HG02840 (cell line): Measurements from ENCODE around the gene FBN2.
"Not testable (repeated sequence)": the region's sequence is repeated elsewhere in the genome, so short reads cannot be mapped to it uniquely, and the experiment has no call there.

Experiments used
- ATAC-seq: cut with Tn5 transposase; IDR thresholded peaks from one replicate; pipeline ENCODE4 v1.9.1; 2021; ENCODE audit warnings: mild to moderate bottlenecking, moderate library complexity, moderate number of reproducible peaks; ENCODE audit not compliant: unreplicated experiment, low FRiP score

FBN2 gene

DNA sequence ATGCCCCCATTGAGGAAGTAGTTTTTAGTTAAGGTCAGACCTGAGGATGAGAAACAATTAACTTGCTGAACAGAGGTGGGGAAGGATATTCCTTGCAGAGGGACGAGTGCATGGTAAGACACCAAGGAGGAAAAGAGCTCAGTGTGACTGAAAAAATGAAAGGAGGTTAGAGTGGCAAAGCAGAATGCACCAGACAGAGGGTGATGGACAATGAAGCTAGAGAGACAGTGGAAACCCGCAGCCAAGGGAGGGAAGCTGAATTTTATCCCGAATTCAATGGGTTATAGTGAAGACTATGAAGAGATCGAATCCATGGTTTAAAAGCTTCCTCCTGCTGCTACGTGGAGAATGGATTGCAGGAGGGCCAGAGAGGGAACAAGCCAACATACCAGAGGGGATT is 206.8 kb downstream of the FBN2 start:
- ATAC-seq: no peak

DNA sequence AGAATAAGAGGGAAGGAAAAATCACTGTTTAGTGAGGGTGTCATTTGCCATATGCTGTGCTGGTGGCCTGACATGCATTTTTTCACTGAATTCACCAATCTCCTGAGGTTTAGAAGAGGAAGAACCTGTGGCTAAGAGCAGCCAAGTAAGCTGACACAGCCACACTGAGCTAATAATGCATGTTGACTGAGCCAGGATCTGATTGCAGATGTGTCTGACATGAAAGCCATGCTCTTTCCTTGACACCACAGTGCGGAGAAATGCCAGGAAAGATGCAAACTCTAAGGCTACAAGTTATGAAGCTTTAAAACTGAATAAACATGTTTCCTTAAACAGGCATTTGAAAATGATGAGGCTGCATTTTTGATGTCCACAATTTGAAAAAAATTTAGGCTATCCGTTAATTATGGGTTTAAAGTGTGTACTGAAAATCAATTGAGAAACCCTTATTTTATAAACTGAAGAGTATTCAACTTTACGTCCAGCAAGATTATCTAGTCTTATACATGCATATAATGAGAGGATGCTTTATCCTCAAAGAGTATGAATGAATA is 208.6 kb downstream of the FBN2 start:
- no peak for ATAC-seq

DNA sequence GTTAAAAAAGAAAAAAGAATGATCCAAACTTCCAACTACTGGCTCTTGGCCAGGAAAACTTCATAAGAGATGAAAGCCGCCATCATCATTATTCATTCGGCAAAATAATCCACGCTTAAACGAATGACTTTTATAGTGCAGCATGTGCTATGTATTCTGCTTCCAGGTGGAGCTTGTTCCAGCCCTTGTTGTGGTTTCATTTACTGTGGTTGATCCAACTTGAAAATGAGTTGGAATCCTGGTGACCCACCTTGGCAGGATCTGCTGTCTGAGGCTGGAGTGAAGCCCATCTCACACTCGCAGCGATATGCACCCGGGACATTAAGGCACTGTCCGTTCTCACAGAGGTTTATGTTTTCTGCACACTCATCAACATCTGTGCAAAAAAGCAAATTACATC is 209.6 kb downstream of the FBN2 start:
- no peak for ATAC-seq

DNA sequence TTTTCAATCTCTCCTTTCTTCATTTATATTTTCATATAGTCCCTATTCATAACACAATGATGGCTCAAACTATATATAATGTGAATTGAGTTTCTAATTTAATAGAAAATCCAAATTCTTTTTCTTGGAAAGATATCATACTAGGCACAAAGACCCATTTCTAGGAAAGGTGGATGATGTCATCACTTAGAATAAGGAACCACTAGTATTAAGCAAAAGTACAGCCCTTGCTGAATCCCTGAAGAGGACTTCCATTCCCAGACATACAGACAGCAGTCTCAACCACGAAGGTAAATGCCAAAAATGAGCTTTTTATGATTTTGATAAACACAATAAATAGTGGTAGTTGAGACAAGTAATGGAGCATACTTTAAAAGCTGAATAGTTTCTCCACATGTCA is 210.0 kb downstream of the FBN2 start:
- ATAC-seq: no peak

DNA sequence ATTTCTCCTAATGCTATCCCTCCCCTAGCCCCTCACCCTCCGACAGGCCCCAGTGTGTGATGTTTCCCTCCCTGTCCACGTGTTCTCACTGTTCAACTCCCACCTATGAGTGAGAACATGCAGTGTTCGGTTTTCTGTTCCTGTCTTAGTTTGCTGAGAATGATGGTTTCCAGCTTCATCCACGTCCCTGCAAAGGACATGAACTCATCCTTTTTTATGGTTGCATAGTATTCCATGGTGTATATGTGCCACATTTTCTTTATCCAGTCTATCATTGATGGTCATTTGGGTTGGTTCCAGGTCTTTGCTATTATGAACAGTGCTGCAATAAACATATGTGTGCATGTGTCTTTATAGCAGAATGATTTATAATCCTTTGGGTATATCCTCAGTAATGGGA is 216.6 kb downstream of the FBN2 start:
- ATAC-seq: not testable (repeated sequence)

DNA sequence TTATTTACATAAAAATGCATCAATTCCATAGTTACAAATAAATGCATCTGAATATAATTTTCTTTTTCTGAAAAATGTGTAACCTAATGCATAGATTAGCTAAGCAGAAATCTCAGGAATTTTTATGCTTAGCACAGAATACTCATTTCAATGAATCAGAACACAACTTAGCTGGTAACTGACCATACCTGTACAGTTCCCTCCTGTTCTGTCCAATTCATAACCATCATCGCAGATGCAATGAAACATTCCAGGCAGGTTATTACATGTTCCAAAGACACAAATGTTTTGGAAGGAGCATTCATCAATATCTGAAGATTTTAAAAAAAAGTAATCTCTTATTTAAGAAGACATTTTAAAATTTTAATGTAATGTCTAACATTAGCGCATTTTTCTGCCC is 219.4 kb downstream of the FBN2 start:
- ATAC-seq: no peak

DNA sequence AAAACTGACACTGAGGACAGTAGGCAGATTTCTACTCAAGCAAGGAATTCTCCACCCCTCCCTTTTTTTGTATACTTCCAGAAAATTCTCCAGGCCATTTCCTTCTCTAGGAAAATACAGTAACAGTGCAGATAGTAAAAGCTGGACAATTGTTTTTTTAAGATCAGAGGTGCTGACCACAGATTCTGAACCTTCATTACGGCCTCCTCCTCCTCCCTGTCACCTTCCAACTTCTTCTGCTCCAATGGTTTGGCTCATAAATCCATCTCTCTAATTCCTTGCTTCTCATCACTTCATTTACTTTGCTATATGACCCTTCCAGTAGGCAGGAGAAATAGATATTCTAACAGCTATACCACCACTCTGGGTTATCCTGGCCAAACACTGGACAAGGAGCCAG is 220.6 kb downstream of the FBN2 start:
- no peak for ATAC-seq

DNA sequence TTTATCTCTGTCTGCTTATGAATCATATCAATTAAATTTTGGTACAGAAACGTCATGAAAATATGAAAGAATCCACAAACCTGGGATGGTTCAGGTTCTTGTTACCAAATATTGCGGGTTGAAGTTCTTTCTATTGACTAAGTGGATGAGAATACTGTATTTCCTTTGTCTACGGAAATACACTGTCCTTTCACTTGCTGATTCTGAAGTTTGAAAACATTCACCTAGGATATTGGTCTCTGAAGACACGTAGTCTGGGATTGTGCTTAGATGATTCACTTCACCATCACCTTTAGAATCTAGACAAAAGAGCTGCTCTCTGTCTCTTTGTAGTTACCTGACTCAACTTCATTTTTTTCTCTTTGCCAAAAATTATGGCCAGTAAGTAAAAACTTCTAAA is 222.4 kb downstream of the FBN2 start:
- no peak for ATAC-seq

DNA sequence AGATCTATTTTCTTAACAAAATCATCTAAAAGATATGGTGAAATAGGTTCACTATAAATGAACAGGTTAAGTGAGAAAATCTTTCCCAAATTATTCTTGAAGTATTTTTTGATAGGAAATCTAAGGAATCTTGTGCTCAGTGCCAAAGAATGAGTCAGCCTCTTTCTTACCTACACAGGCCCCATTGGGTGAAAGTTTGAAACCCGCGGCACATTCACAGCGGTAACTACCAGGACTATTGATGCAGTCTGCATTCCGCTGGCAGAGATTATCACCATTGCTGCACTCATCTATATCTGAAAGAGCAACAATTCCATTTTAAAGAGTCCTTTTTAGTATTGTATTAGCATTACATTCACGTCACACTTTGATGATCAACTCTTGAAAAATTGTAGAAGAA is 232.7 kb downstream of the FBN2 start:
- no peak for ATAC-seq

DNA sequence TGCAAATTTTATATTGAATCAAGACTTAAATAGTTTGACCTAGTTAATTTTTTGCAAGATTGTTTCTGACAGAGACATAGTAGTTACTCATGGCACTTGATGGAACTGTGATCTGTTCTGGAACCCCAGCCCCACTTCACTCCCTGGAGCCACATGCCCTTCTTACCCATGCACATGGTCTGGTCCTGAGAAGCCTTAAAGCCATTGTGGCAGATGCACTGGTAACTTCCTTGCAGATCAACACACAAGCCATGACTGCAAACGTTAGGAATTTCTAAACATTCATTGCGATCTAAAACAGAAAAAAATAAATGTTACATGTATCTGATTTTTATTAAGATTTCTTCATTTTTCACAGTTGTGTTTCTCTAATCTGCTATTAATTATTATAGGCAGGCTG is 233.3 kb downstream of the FBN2 start:
- ATAC-seq: no peak

DNA sequence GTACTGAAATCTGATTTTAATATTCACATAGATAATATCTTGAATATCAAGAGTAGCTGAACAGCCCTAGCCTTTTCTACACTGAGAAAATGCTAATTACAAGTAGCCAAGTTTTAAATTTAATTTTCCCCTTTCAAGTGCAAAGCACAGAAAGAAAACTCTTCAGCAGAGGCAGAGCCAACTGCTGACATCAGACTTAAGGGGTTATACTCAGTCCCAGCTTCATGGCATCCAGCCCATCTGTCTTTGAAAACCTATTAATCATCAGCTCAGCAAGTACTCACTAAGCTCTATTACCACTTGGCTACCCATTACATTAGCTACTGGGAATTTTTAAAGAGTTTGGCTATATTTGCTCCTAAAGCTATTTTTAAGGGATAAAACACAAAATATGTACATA is 234.0 kb downstream of the FBN2 start:
- no peak for ATAC-seq

DNA sequence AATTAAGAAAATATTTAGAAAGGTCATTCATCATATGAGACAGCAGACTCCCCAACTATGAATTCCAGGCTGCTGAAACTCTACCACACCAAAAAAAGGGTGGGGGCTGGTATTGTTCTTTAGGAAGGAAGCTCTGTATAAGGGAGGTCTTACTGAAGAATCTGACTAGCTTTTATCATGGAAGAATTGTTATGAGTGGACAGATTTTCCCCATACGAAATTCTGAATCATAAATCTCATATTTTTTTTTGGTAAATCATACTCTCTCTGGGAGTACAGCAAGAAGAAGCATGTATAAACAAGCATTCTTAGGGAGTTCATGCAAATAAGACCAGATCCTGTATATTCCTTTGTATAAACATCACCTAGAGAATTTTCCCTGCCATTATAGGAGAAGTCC is 234.5 kb downstream of the FBN2 start:
- no peak for ATAC-seq

DNA sequence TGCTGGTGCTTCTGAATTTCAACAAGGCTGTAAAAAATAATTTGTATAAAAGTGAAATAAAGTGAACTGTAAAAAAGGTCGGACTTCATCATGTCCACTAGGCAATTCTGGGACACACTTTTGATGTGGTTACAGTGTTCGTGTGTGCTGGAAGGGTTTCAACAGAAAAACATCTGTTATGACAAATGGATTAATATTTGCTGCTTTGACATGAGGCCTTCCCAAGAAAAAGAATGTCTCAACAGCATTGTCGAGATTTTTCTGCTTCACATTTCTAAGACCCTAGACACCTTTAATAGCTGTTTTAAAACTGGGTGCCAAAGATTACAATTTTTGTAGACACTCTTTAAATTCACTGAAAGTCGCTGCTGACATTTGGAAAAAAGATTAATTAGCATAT is 237.9 kb downstream of the FBN2 start:
- no peak for ATAC-seq

DNA sequence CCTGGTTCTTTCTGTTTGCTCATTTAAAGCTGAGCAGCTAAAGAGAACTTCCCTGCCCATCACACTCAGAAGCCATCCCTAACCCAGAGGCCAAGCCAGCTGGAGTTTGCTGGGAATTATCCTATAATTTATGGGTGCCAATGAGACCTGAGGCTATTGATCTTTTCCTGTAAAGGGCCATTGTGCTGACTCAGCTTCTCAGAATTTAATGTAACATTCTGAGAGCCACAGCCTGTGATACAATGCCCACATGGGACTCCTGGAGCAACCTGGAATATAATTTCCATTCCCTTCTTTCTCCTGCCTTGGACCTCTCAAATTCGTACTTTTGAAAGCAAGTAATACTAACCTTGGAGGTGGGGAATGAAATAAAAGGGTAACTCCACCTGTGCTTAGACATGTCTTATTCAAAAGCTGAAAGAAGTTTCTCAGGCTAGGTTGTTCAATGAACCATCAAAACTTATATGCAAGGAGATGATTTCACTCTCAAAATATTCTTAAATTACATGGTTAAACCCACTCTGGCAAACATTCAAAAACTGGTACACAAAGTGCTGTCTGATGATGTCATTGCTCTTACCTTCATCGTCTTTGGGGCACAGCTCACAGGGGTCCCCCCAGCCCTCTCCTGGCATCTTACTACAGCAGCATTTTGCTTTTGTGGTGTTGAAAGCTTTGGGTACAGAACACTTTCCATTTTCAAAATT is 247.7 kb downstream of the FBN2 start:
- ATAC-seq: no peak

DNA sequence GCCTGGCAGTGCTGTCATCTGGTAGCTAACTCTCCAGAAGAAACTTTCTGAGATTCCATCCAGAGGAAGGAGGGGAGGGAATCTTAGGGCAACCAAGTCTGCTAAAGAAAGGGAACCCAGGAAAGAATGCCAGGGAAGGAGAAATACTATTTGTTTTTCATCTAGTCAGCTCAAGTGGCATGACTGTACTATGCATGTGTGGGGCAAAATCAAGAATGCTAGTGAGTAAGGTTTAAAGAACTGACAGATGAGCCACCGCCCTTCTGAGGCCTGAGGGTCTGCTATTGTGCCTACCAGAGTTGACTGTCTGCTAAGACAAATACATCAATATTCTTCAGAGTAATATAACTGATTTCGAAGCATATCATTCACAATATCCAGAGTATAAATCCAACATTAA is 250.3 kb downstream of the FBN2 start:
- no peak for ATAC-seq

DNA sequence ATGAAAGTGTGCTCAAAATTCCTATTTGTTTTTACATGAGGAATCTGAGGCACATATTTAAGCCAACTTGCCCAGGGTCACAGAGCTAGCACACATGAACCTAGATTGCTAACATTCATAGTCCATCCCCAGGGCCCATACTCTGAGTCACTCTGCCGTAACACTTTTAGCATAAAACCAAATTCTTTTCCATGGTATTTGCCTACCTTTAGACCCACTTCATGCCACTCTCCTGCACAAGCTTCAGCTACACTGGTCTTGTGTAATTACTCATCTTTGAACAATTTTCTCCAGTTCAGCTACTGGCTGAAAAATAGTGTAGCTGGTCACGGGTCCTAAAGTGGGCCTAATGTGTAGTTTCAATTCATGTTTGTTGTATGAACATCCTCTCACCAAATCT is 253.8 kb downstream of the FBN2 start:
- no peak for ATAC-seq

DNA sequence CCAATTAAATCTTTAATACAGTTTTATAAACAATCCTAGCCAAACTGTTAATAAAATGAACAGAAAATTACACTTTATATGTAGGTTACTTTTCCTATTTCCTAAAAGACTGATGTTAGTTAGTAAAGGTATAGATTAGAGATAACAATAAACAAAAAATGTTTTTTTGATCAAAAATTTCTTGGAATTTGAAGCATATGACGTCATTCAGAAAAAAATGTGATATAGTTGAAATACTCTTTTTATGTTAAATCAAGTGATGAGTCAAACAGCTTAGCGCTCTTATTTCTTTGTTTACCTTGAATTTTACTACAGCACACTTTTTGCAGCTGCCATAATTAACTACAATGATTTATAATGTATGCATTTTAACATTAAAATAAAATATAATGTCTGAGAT is 258.7 kb downstream of the FBN2 start:
- ATAC-seq: no peak

DNA sequence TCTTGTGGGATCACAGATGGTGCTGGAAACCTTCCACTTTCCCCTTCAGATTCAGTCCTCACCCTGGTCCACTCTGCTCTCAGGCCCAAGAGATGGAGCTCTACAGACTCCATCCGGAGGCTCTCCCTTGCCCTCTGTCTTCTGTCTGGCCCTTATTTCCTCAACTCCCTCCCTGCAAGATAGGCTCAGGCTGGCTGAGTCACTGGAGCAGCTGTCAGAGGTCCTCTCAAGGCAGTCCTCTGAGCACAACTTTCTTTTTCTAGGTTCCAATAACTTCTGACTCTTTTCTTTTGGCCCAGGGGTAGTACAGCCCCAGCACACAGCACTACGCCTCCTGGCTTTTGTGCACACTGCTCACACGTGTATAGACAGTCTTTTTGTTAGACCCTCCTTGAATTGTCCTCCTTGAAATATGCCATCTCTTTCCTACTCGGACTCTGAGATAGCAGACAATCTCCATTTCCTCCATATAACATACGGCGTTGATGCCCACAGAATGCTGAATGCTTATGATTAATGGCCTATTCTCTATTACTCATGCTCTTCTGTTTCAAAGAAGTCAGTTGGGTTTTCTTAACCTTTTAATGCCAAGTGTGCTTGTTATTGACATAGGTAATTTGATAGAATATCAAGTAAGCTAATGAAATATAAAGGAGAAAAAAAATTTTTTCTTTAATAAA is 261.4 kb downstream of the FBN2 start:
- ATAC-seq: no peak

DNA sequence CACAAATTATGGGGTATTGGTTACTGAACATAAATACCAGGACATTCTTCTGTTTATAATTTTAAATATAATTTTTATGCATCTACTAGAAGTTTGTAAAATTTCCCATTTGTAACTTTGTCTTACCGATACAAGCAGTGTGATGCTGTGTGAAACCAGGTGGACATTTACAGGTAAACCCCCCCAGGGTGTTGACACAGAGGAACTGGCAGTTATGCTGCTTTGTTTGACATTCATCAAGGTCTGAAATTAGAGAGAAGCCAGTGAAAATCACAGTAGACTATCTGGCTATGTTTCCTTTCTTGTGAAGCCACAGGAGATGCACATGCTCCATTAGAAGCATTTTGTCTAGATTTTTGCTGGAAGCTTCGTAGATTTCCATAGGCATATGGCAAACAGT is 263.6 kb downstream of the FBN2 start:
- ATAC-seq: no peak

DNA sequence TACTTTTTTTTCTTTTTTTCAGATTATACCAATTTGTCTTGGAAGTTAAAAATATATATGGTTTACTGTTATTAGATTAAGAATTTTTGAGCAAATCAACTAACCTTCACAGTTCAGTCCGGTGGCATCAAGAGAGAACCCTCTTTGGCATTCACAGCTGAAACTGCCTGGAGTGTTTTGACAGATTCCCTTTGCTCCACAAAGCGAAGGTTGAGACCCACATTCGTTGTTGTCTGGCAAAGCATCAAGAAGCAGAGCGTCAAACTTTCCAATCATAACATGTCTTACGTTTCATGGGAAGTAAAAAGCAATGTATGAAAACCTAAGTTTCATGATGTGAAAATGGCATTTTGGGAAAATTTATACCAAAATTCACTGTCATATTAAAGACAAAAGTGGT is 264.3 kb downstream of the FBN2 start:
- no peak for ATAC-seq

DNA sequence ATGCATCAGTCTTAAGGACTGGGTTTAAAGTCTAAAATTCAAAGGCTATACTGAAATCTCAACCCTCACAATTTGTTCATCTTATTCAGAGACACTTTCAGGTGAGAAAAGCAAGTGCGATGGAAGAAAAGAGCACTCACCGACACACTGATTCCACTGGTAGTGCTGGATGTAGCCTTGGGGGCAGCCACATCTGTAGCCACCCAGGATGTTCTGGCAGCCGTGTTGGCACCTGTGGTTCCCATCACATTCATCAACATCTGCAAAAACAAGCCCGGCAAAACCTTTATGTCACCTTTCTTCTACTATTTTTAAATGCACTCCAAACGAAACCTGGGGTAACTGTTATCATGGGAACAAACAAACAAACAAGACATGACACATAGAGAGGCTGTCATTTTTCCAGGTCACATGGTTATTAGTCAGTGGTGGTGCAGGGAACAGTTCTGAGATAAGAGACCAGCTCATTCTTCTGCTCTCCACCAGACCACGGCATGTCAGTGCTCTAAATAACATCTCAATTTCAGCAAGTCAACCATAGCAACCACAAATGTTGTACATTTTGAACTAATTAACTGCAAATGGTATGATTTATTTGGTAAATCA is 266.1 kb downstream of the FBN2 start:
- ATAC-seq: no peak

DNA sequence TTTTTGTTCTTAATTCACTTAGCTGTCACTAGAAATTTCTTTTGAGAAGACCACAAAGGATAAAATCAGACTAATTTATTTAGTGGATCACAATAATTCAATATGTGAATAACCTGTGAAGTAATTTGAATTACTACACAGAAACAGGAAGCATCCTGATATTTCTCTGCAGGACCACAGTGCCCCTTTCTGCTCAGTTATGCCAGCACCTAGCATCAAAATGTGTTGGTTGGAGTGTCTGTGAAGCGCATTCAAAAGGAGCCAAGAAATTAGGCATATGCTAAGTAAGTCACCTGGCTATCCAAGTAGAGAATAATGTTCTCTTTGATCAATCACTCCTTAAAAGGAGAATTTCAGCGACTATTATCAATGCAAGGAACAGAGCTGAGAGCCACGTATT is 267.0 kb downstream of the FBN2 start:
- ATAC-seq: no peak
